ENCODE measurements around the gene SLC34A1. TPM values are rescaled to one million over a fixed set of nuclear protein-coding genes. Genes with fewer than 3 reads are reported as not detected.

Gene SLC34A1
- total and polyA plus RNA-seq, 2 of the 4 experiments (the other 2 are of a cell fraction): not detected

GRCh38 chr5:177362610-177363507 lies 21.4 kb upstream of the SLC34A1 start:
- no TSS peak for BruUV-seq (replicated peaks)
- Histone ChIP-seq H3K14ac (replicated peaks; ENCODE audit: low read depth, low read length) (no peak overlapping the region), H3K18ac (ENCODE audit: low read depth, low read length) (no peak overlapping the region), H3K9me1 (ENCODE audit: insufficient read depth, low read length) (no peaks in the 10 kb centered on the region), H3K79me1 (ENCODE audit: low read depth in 1 of 2, low read length in 2 of 2) (no peaks in the 10 kb centered on the region), H2BK120ac (ENCODE audit: low read depth, low read length) (no peak overlapping the region), H4K5ac (ENCODE audit: low read depth, low read length) (no peak overlapping the region), H2AK5ac (ENCODE audit: low read depth, low read length) (no peak overlapping the region), H3K56ac (ENCODE audit: extremely low read depth, insufficient read depth, low read length) (no peak overlapping the region), H3K9me3 (ENCODE audit: control insufficient read depth, insufficient read depth, low read length) (no peaks in the 10 kb centered on the region), H4K20me1 (ENCODE audit: insufficient read depth, low read length) (no peaks in the 10 kb centered on the region), H4K8ac (ENCODE audit: low read depth in 2 of 2, low read length in 2 of 2) (peak overlapping the region in 1 of 2 experiments; percentile 29; a peak in 1 of 4 replicates), H3K4me1 (ENCODE audit: control insufficient read depth, insufficient read depth, low read length) (peaks cover 9% of the 10 kb centered on the region; the same call in 1 of the 2 replicates), H4K91ac (ENCODE audit: insufficient read depth, low read depth, low read length) (no peak overlapping the region), H2BK5ac (ENCODE audit: low read depth, low read length, poor library complexity, severe bottlenecking) (no peak overlapping the region), H2AFZ (replicated peaks; ENCODE audit: low read length, poor library complexity) (peak overlapping the region; percentile 97), H3K23ac (ENCODE audit: low read depth, low read length) (no peak overlapping the region), H3K4ac (ENCODE audit: low read depth, low read length) (no peak overlapping the region), H3K27me3 (ENCODE audit: control insufficient read depth, insufficient read depth, low read length) (peaks cover 19% of the 10 kb centered on the region), H3K4me3 (ENCODE audit: insufficient read depth, low read depth, low read length) (peak overlapping the region; percentile 54), H3K4me2 (ENCODE audit: low read depth, low read length) (peak overlapping the region; percentile 94), H2AK9ac (replicated peaks; ENCODE audit: low read depth, low read length, poor library complexity) (peak overlapping the region; percentile 25), H2BK15ac (ENCODE audit: low read depth, low read length) (no peak overlapping the region), H3K9ac (ENCODE audit: low read depth, low read length) (no peak overlapping the region), H2BK20ac (ENCODE audit: low read depth, low read length) (no peak overlapping the region), H3K27ac (ENCODE audit: insufficient read depth, low read length) (no peak overlapping the region), H3K36me3 (ENCODE audit: control insufficient read depth, insufficient read depth, low read length) (no peaks in the 10 kb centered on the region)
- CTCF ChIA-PET: no interaction called here
- TF ChIP-seq RFX5 (IDR thresholded peaks at IDR 0.05; ENCODE audit: low read depth, low read length): no peak
- no peak for TF ChIP-seq ELK1 (IDR thresholded peaks at IDR 0.05; ENCODE audit: borderline replicate concordance, low read depth, low read length)
- no peak for TF ChIP-seq BHLHE40 (IDR thresholded peaks at IDR 0.05; ENCODE audit: low read depth, low read length)
- TF ChIP-seq CEBPB (IDR thresholded peaks at IDR 0.05; ENCODE audit: low read depth, low read length): no peak
- no peak for TF ChIP-seq MAFK (IDR thresholded peaks at IDR 0.05; ENCODE audit: low read depth, low read length)
- dilution Hi-C loops (cut with HindIII; ENCODE audit: low sequenced_read_pairs, unreplicated experiment): no loop called here
- in situ Hi-C loops (cut with MboI; ENCODE audit: low sequenced_read_pairs): no loop called here
- POLR2A ChIA-PET (ENCODE audit: unreplicated experiment): no interaction called here
- ATAC-seq (ENCODE audit: low read depth) (peak; percentile 63), DNase-seq (no peak)
- WGBS, 2 experiments (ENCODE audit: extremely low coverage in 2 of 2, insufficient read length in 1 of 2): 25 to 100% methylated on average over 2 to 17 of the region's 59 CpGs
- intact Hi-C loops (cut with micrococcal nuclease): no loop called here

Measured in IMR-90 (cell line).